ENCODE measurements around the gene GGT6. TPM values are rescaled to one million over a fixed set of nuclear protein-coding genes. Genes with fewer than 3 reads are reported as not detected.

Gene GGT6
- total RNA-seq, 1 donor from 2014 or later, result not detected

DNA sequence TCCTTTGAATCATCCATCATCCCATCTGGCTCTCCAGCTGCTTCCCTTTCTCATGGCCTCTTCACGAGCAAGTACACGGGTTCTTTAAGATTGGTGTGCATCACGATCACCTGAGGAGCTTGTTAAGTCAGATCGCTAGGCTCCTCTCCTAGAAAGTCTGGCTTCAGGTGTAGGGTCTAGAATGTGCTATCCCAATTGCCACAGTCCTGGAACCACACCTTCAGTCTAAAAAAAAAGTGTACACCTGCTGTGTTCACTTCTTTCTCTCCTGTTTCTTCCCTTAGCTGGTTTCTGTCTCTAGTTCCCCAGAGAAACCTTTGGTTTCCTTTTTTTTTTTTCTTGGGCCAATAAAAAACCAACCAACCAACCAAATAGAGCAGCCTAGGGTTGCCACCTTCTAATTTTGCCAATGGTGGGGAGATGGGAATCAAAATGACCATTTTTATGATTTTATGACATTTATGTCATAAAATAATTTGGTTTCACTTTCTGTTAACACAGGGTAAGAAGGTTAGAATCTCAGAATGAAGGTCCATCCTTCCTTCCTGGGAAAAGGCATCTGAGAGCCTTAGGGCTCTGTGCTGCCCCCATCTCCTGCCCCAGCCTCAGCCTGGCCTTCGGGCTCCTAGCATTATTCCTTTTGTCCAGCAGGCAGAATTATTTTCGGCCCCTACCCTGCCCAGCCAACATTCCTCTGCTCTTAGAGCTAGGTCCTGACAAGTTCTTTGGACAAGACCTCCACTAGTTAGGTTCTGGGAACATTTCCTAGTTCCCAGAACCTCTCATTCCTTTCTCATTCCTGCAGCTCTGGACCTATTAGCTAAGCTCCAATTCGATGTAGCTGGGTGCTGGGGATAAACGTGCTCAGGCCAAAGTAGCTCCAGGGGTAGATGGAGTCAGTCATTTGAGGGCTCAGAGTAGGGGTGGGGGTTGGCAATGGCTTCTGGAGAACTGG is 1.9 kb upstream of the GGT6 start:
- TF ChIP-seq, protein P1, sequence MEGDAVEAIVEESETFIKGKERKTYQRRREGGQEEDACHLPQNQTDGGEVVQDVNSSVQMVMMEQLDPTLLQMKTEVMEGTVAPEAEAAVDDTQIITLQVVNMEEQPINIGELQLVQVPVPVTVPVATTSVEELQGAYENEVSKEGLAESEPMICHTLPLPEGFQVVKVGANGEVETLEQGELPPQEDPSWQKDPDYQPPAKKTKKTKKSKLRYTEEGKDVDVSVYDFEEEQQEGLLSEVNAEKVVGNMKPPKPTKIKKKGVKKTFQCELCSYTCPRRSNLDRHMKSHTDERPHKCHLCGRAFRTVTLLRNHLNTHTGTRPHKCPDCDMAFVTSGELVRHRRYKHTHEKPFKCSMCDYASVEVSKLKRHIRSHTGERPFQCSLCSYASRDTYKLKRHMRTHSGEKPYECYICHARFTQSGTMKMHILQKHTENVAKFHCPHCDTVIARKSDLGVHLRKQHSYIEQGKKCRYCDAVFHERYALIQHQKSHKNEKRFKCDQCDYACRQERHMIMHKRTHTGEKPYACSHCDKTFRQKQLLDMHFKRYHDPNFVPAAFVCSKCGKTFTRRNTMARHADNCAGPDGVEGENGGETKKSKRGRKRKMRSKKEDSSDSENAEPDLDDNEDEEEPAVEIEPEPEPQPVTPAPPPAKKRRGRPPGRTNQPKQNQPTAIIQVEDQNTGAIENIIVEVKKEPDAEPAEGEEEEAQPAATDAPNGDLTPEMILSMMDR (IDR thresholded peaks at IDR 0.05), result peak; percentile 10 to 24 (median 12)
- no peaks in the 10 kb centered on the region for H3K27me3 ChIP-seq
- H3K9me3 ChIP-seq, result no peaks in the 10 kb centered on the region
- H3K36me3 ChIP-seq, result no peaks in the 10 kb centered on the region
- DNase-seq (ENCODE audit: low spot score in 2 of 2), result no peak
- intact Hi-C loops (cut with DNase I), result loop anchor here (2.0 kb wide), 1 partner anchor 63 kb away; the partner anchor contains the start of gene SPNS2
- H3K27ac ChIP-seq, result peak overlapping the region; percentile 80 to 82
- H3K4me3 ChIP-seq, result peak overlapping the region in 1 of 2 donors; percentile 5
- peaks cover 6 to 10% of the 10 kb centered on the region in 2 donors for H3K4me1 ChIP-seq

DNA sequence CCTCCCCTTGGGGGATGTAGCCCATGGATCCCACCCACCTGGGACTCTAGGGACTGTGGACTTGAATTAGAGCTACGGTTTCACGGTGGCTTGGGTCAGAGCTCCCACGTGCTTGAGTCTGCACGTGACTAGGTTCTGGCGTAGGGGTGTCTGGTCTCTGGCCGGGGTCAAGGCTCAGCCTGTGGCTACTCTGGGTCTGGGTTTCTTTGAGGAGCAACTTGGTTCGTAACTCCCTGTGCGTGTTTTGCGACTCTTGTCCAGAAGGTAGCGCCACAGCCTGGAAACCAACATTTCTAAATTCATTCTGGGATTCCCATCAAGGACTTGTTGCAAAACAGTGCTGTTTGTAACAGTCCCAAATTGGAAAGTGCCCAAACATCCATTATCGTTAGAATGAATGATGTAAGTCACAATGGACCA is 470 bp upstream of the GGT6 start:
- H3K27me3 ChIP-seq, result no peaks in the 10 kb centered on the region
- H3K4me1 ChIP-seq, result peaks cover 6 to 14% of the 10 kb centered on the region in 2 donors
- H3K36me3 ChIP-seq, result no peaks in the 10 kb centered on the region
- H3K4me3 ChIP-seq, result no peak overlapping the region
- intact Hi-C loops (cut with DNase I), result no loop called here
- TF ChIP-seq, protein P1 (IDR thresholded peaks at IDR 0.05), result no peak
- H3K9me3 ChIP-seq, result no peaks in the 10 kb centered on the region
- peak overlapping the region in 1 of 2 donors; percentile 82 for H3K27ac ChIP-seq
- DNase-seq (ENCODE audit: low spot score in 2 of 2), result no peak

- Histone ChIP-seq H3K27me3 (no peaks in the 10 kb centered on the region), H3K4me3 (no peak overlapping the region), H3K9me3 (no peaks in the 10 kb centered on the region), H3K27ac (no peak overlapping the region), H3K4me1 (peaks cover 6 to 15% of the 10 kb centered on the region in 2 donors), H3K36me3 (no peaks in the 10 kb centered on the region)
- no peak for DNase-seq (ENCODE audit: low spot score in 2 of 2)
- TF ChIP-seq, protein P1 (IDR thresholded peaks at IDR 0.05), result no peak
- intact Hi-C loops (cut with DNase I), result loop anchor here (10.0 kb wide), 2 partner anchors 355 to 835 kb away; partner anchors contain the start of gene HASPIN
These were observed 411 bp downstream of the GGT6 start for GRCh38 chr17:4559966-4560365.

- Histone ChIP-seq H3K9me3 (no peaks in the 10 kb centered on the region), H3K27ac (no peak overlapping the region), H3K27me3 (no peaks in the 10 kb centered on the region), H3K36me3 (no peaks in the 10 kb centered on the region), H3K4me3 (no peak overlapping the region), H3K4me1 (peaks cover 10 to 20% of the 10 kb centered on the region in 2 donors)
- TF ChIP-seq, protein P1 (IDR thresholded peaks at IDR 0.05), result no peak
- DNase-seq (ENCODE audit: low spot score in 2 of 2), result no peak
- intact Hi-C loops (cut with DNase I), result loop anchor here (10.0 kb wide), 2 partner anchors 354 to 834 kb away; partner anchors contain the start of gene HASPIN
These were observed 1.1 kb downstream of the GGT6 start for GRCh38 chr17:4559139-4559791.

- Histone ChIP-seq H3K4me3 (no peak overlapping the region), H3K36me3 (peaks cover 1 to 4% of the 10 kb centered on the region in 2 donors), H3K27ac (no peak overlapping the region), H3K9me3 (no peaks in the 10 kb centered on the region), H3K4me1 (peaks cover 14 to 22% of the 10 kb centered on the region in 2 donors), H3K27me3 (no peaks in the 10 kb centered on the region)
- intact Hi-C loops (cut with DNase I), result loop anchor here (10.0 kb wide), 2 partner anchors 354 to 834 kb away; partner anchors contain the start of gene HASPIN
- no peak for DNase-seq (ENCODE audit: low spot score in 2 of 2)
- TF ChIP-seq, protein P1 (IDR thresholded peaks at IDR 0.05), result no peak
These were observed 1.9 kb downstream of the GGT6 start for GRCh38 chr17:4558347-4558971.

All from ascending aorta (tissue), 2 donors.